GM18498 (cell line): ENCODE measurements around the gene SMIM12.
"Not testable (repeated sequence)": the region's sequence is repeated elsewhere in the genome, so short reads cannot be mapped to it uniquely, and the experiment has no call there.

Experiments
- ATAC-seq: cut with Tn5 transposase; IDR thresholded peaks from one replicate; pipeline ENCODE4 v1.9.1; 2021; ENCODE audit warnings: mild to moderate bottlenecking, moderate library complexity; ENCODE audit not compliant: unreplicated experiment

The SMIM12 gene

DNA sequence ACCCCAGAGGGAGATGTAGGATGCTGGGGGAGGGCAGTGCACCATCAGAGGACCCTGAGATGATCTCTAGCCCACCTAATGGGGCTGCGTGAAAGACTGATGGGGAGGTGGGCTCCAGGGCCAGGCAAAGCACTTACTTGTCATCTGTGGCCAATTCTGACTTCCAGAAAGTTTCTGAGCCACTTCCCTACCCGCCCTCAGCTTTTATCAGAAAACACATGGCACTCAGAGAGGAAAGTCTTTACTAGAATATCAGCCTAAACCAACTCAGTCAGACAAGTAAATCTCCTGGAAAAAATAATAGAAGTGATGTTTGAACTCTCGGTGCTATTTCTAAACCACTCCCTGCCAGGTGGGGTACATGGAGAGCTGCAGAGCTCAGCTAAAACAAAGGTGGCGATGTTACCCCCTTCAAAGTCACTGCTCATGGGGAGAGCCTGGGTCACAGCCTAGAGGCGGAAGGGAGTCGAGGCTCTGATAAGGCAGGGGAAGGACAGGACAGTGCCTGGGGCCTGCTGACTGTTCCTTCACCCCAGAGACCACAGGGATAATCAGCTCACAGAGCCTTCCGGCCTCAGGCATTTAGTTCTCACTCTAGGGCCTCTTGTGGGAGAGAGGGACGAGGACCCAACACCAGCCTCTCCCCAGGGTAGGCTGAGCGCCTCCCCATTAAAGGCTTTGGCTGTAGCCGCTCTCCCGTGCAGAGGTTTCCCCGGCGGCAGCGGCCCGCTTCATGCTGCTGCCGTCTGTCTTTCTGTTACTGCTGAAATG, 14.2 kb downstream of the SMIM12 start:
- no peak for ATAC-seq

DNA sequence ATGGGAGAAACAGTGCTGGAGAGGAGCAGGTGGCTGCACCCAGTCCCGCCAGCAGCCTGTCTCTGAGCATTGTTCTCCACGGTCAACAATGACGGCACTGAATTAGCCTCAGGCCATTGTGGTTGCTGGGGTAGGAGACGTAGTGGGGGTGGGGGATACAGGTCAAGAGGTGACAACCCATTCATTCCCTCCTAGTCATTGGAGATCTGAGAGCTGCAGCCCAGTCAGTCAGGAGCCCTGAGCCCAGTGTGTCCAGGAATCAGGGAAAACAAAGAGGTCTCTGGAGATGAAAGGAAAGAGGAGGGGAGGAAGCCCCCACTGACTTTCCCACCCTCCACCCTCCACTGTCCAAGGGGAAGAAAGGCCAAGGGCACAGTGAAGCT, 15.3 kb downstream of the SMIM12 start:
- no peak for ATAC-seq

DNA sequence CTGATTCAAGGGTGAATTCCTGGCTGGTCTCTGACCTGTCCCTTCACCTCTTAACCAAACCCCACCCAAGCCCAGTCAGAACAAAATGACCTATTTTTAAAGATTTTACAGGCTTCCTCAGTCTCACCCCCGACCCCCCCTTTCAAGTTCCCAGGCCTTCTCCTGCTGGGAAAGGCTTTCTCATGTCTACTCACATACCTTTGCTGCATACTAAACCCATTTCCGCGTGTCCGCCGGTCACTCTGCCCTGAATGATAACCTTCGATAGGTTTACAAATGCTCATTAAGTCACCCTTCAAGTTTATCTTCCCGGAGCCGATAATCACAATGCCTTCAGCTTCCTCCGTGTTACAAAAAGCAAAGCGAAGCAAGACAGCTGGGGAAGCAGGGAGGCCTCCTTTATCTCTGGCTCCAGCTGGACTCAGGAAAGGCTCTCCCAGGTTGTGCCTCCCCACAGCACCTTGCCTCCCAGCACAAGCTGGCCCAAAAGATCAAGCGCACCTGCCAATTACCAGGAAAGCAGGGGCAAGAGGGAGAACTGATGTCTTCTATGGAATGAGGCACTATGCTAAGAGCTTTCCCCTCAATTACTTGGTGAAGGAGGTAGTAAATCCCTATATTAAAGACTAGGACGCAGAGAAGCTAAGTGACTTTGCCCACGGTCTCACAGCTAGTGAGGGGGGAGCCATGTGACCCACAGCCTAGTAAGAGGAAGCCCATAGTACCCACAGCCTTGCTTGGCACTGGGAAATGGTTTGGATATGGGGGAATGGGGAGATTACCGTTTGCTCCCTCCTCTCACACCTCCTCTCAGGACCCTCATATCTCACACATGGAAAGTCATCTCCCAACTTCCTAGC, 15.9 kb downstream of the SMIM12 start:
- ATAC-seq = no peak

- no peak for ATAC-seq
Measured at GRCh38 chr1:34842952-34843371, 16.6 kb downstream of the SMIM12 start.

DNA sequence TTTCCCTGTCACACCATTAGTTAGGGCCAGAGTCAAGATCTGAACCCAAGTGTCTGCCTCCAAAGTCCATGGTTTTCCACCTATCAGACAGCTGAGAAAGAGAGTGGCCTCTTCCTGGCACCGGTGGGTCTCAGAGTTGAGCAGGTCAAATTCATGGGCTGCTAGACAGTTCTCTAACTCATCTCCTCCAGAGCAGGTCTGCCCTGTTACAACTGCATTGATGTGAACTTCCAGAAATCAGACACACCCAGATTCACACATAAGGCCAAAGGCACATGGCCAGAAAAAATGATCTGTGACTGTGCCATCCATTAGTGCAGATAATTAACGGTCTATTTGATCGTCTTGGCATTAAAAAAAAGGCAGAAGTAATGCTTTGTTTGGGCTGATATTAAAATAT, 17.5 kb downstream of the SMIM12 start:
- no peak for ATAC-seq

GRCh38 chr1:34840426-34840825, 19.1 kb downstream of the SMIM12 start:
- ATAC-seq = no peak

DNA sequence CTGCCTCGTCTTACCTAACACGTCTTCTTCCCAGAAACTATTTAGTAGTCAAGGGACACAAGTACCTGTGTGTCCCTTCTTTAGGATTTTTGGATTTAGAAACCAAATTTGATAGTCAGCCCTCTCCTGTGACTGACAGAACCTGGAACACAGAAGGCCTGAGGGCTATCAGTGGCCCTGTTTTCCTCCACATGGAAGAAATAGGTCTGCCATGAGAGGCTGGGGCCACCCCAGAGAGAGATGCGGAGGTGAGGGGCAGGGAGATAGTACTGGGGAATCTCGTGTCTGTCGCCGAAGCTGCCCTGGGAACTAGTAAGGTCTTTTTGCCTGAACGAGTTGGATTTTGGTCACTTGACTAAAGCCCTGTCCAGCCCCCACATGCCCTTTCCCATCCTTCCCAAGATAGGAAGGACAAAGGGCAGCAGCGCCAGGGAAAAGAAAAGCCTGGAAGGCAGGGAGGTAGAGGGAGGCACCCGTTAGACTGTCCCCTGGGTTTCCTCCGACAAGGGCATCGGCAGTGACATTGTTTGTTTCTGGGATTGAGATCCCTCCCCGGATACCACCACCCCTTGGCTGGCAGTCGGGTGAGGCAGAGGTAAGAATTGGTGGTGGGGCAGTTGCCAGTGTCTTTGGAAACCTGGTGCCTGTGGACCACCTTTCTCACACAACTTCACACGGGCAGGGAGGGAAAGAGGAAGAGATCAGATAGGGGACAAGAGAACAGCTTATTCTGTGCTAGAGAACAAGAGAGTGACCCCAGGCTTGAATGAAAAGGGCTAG, 19.8 kb downstream of the SMIM12 start:
- no peak for ATAC-seq

DNA sequence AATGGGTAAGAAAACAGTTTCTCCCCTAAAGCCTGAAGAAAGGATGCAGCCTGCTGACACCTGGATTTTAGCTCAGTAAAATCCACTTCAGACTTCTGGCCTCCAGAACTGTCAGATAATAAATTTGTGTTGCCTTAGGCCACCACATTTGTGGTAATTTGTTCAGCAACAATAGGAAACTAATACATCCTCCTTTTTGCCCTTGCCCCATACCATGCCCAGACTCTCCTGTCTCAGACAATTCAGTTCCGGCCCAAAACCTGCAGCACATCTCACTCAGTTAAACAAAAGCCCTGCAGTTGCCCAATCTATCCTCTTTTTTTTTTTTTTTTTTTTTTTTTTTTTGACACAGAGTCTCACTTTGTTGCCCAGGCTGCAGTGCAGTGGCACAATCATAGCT, 25.8 kb downstream of the SMIM12 start:
- ATAC-seq = no peak

GRCh38 chr1:34831721-34832246, 27.8 kb downstream of the SMIM12 start:
- ATAC-seq = no peak

- ATAC-seq = no peak
Measured at GRCh38 chr1:34829250-34829649, 30.3 kb downstream of the SMIM12 start.

DNA sequence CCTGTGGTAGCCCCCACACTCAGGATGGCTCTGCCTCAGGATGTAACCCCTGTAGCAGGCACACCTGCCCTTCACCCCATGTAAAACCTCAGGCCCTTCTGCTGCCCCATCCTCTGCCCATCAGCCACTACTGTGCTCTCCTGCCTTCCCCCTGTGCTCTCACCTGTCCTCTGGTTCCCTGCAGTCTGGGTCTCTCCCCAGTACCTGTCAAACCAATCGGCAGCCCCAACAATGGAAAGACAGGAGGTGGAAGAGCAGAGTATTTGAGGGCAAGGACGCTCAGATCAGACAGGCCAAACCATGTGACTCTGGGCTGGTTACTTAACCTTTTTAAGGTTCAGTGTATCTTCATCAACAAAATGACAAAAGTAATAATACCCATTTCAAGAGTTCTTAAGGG, 30.9 kb downstream of the SMIM12 start:
- ATAC-seq = no peak

DNA sequence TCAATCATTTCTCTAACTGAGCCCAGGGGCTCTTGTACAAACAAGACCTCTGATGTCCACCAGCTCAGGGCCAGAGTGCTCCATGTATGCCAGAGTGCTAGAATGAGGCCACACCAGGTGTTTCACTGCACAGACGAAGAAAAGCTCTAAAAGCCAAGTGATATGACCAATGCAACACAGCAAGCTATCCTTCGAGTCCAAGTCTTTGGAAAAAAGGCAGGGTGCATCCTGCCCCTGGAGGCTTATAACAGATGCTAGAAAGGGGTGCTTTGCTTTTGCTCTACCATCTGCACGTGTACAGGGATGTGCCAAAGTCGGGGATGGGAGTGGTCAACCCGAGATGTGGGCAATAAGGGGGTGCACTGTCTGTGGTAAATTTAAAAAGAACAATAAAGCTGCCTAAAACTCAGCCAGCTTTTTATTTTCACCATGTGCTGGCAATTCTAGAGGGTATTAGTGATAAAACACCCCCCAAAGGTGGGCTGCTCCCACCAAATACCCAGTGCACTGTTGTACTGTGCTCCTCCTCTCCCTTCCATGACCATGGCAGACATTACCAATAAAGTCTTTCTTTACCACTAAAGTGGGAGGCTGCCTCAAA, 32.1 kb downstream of the SMIM12 start:
- ATAC-seq = no peak

- no peak for ATAC-seq
Measured at GRCh38 chr1:34825455-34826091, 34.0 kb downstream of the SMIM12 start.

DNA sequence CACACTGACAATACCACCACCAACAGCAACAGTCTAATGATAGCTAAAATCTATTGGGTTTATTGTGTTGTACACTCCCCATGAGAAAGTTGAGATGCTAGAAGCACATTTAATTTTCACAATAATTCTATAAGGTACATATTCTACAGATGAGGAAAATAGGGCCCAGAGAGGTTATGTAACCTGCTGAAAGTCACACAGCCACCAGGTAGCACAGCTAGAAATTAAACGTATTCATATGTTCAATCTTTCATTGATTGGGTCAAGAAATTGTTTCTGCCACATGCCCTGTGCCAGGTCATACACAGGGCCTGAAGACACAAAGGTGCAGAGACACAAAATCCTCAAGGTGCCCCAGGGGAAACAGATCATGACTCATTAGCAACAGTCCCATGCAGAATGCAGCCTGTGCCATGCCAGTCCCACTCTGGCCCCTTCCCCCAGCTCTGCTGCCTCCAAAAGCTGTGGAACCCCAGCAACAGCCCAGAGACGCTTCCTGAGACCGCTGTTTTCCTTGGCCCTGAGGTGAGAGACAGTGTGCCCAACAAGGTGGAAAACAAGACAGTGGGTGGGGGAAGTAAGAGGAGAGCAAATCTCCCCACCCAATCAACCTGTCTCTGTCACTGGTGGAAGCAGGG, 34.6 kb downstream of the SMIM12 start:
- no peak for ATAC-seq

GRCh38 chr1:34822202-34822601, 37.3 kb downstream of the SMIM12 start:
- no peak for ATAC-seq

- ATAC-seq = not testable (repeated sequence)
Measured at GRCh38 chr1:34818862-34819261, 40.7 kb downstream of the SMIM12 start.

DNA sequence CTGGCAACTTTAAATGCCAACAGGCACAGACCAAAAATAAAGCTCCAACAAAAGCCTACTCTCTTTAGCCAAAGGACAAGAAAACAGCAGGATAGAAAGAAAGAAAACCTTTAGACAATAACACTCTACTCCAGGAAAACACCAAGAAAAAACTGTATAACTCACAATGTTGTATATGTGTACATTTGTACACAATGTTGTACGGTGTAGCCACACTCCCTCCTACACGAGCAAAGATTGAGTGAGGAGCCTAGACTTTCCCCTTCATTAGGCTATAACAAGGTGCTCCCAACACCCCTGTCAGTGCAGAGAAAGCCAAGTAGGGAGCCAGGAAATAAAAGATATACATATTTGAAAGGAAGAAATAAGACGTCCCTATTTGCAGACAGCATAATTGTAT, 42.8 kb downstream of the SMIM12 start:
- no peak for ATAC-seq

GRCh38 chr1:34816332-34816731, 43.2 kb downstream of the SMIM12 start:
- no peak for ATAC-seq

DNA sequence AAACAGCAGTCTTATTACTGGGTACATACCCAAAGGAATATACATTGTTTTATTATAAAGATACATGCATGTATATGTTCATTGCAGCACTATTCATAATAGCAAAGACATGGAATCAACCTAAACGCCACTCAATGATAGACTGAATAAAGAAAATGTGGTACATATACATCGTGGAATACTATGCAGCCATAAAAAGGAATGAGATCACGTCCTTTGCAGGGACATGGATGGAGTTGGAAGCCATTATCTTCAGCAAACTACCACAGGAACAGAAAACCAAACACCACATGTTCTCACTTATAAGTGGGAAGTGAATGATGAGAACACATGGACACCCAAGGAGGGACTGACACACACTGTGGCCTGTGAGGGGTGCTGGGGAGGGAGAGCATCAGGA, 48.8 kb downstream of the SMIM12 start:
- ATAC-seq = not testable (repeated sequence)
